Right ventricle myocardium superior (tissue), 1 donor: ENCODE results near the gene JADE2. TPM values are rescaled to one million over a fixed set of nuclear protein-coding genes. Genes with fewer than 3 reads are reported as not detected.
A peak's percentile ranks its signal among the peaks of the same experiment; 100 is the strongest.

ENCODE experiments used
- ATAC-seq: fragments of 200-7000 bp; cut with Tn5 transposase; one replicate; pipeline ENCODE4 v1.9.1; 2020; ENCODE audit warnings: mild to moderate bottlenecking; ENCODE audit not compliant: poor library complexity
- DNase-seq: peaks from one replicate; pipeline ENCODE4 v3.0.0-alpha.2; 2020
- intact Hi-C: fragments of 100-400 bp; cut with DNase I; formaldehyde crosslinking; loops from one replicate; pipeline ENCODE4 v1.11.2; 2022
- total RNA-seq: library from RNA; stranded (reverse); fragmentation: NEBNext Ultra II Directional; extraction: Animal tissue kit (Norgen Biotek cat#: 25700); gene quantifications from one replicate; pipeline ENCODE4 v1.2.1, GENCODE V29; 2021
- donor health status: DM: no; HTN: yes; CAD: no; lungs with severe emphysema.

JADE2 gene
- total RNA-seq, 1 donor from 2014 or later: 25.9 TPM

- ATAC-seq: no peak
- no peak for DNase-seq
- intact Hi-C loops: no loop called here
Observed at GRCh38 chr5:134556994-134557393, 31.5 kb downstream of the JADE2 start.

GRCh38 chr5:134559672-134560071, 34.2 kb downstream of the JADE2 start:
- intact Hi-C loops: no loop called here
- DNase-seq (no peak), ATAC-seq (no peak)

- DNase-seq (no peak), ATAC-seq (no peak)
- intact Hi-C loops: no loop called here
Observed at GRCh38 chr5:134560698-134561097, 35.2 kb downstream of the JADE2 start.

- DNase-seq (no peak), ATAC-seq (peak; percentile 62)
- intact Hi-C loops: no loop called here
Observed at GRCh38 chr5:134561871-134562296, 36.4 kb downstream of the JADE2 start.

GRCh38 chr5:134563221-134563620, 37.8 kb downstream of the JADE2 start:
- intact Hi-C loops: no loop called here

GRCh38 chr5:134563962-134564361, 38.5 kb downstream of the JADE2 start:
- ATAC-seq: no peak
- no peak for DNase-seq
- intact Hi-C loops: no loop called here

More at GRCh38 chr5:134563221-134563620, 37.8 kb downstream of the JADE2 start:
- DNase-seq (no peak), ATAC-seq (no peak)

- DNase-seq (no peak), ATAC-seq (no peak)
- intact Hi-C loops: no loop called here
Observed at GRCh38 chr5:134564396-134564795, 38.9 kb downstream of the JADE2 start.

GRCh38 chr5:134565791-134566740, 40.6 kb downstream of the JADE2 start:
- intact Hi-C loops: no loop called here
- no peak for DNase-seq
- ATAC-seq: no peak

- intact Hi-C loops: no loop called here
- ATAC-seq (no peak), DNase-seq (peak; percentile 40)
Observed at GRCh38 chr5:134566741-134567221, 41.3 kb downstream of the JADE2 start.

- ATAC-seq: peak; percentile 32
- DNase-seq: peak; percentile 66
- intact Hi-C loops: no loop called here
Observed at GRCh38 chr5:134567641-134568336, 42.3 kb downstream of the JADE2 start.

GRCh38 chr5:134568337-134568700, 42.8 kb downstream of the JADE2 start:
- ATAC-seq (peak; percentile 4), DNase-seq (peak; percentile 43)
- intact Hi-C loops: no loop called here

GRCh38 chr5:134568761-134569695, 43.6 kb downstream of the JADE2 start:
- intact Hi-C loops: no loop called here
- ATAC-seq (peak; percentile 79), DNase-seq (peak; percentile 90)

- DNase-seq: peak; percentile 37
- intact Hi-C loops: loop anchor here (10.0 kb wide), 1 partner anchor 125 kb away; no protein-coding TSS in a partner anchor
- ATAC-seq: no peak
Observed at GRCh38 chr5:134569758-134570364, 44.4 kb downstream of the JADE2 start.

- ATAC-seq (no peak), DNase-seq (peak; percentile 30)
- intact Hi-C loops: loop anchor here (10.0 kb wide), 1 partner anchor 126 kb away; no protein-coding TSS in a partner anchor
Observed at GRCh38 chr5:134570365-134570758, 44.9 kb downstream of the JADE2 start.

GRCh38 chr5:134570886-134571285, 45.4 kb downstream of the JADE2 start:
- ATAC-seq (peak; percentile 4), DNase-seq (peak; percentile 57)
- intact Hi-C loops: loop anchor here (10.0 kb wide), 1 partner anchor 126 kb away; no protein-coding TSS in a partner anchor

GRCh38 chr5:134571693-134572405, 46.4 kb downstream of the JADE2 start:
- DNase-seq (peak; percentile 44), ATAC-seq (no peak)
- intact Hi-C loops: loop anchor here (10.0 kb wide), 1 partner anchor 127 kb away; no protein-coding TSS in a partner anchor

GRCh38 chr5:134572811-134573210, 47.3 kb downstream of the JADE2 start:
- intact Hi-C loops: loop anchor here (10.0 kb wide), 1 partner anchor 128 kb away; no protein-coding TSS in a partner anchor
- no peak for ATAC-seq
- peak; percentile 41 for DNase-seq
